ENCODE data around the gene HADH.
"Not testable (repeated sequence)": the region's sequence is repeated elsewhere in the genome, so short reads cannot be mapped to it uniquely, and the experiment has no call there.

Gene HADH

DNA sequence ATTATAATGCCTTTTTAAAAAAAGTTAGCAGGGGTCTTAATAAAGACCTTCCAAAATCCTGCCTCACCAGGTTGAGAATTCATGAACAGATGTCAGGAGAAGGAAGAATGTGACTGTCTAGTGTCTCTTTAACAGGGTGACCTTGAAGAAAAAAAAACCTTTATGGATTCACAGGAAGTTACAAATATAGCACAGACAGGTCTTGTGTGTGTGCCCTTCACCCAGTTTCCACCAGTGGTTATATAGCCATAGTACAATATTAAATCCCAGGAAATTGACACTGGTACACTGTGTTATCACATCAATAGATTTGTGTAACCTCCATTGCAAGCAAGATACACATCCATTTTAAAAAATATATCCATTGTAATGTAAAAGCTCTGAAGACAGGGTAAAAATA is 43.7 kb downstream of the HADH start:
- no peak for DNase-seq

GRCh38 chr4:108034565-108034964 is 44.9 kb downstream of the HADH start:
- DNase-seq = no peak

GRCh38 chr4:108035691-108036090 is 46.0 kb downstream of the HADH start:
- no peak for DNase-seq

GRCh38 chr4:108036213-108036612 is 46.5 kb downstream of the HADH start:
- DNase-seq = no peak

DNA sequence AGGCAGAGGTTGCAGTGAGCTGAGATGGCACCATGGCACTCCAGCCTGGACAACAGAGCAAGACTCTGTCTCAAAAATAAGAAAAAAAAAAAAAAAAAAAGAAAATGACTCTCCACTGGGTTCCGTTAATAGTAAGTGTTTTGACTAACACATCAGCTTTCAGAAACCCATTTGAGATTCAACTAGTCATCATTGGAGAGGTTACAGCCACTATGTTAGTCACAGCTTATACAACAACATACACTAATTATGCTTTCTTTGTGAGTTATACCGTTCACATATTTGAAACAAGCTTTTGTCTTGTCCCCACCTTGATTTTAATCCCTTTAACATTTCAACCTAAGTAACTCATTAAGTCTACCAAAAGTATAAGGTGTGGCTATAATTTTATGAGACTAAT is 48.2 kb downstream of the HADH start:
- DNase-seq = no peak

DNA sequence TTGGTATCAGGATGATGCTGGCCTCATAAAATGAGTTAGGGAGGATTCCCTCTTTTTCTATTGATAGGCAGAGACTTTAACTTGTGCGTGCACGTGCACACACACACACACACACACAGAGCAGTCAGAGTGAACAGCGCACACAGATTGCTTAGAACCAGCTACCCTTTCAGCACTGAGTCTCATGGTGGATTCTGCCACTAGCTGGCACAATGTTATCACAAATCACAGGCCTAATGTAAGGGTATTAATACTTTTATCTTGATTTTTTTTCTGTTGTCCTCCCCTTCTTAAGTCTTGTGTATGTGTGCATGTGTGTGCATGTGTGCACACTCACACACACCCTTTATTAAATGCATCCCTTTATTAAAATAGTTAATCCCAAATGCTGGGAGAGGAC is 53.2 kb downstream of the HADH start:
- DNase-seq = no peak

DNA sequence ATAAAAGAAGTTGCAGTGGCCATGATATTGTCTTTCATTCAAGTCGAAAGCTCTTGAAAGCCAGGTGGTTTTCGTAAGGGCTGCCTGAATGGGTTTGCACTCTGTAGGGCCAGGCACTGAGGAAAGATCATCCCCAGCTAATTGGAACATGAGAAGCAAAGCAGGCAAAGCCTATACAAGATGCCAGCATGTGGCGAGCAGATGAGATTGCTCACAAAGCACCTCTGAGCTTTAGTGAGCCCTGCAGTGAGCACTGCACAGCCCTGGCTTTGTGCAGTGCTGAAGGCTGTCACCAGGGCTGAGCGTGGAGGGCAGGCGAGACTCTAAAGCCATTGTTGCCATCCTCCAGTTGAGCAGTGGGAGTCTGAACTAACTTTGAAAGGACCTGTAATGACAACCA is 53.8 kb downstream of the HADH start:
- peak; percentile 60 for DNase-seq

- DNase-seq = no peak
Observed at GRCh38 chr4:108044951-108045686, 55.4 kb downstream of the HADH start.

- DNase-seq = no peak
Observed at GRCh38 chr4:108045687-108046024, 56.0 kb downstream of the HADH start.

GRCh38 chr4:108047199-108047598 is 57.5 kb downstream of the HADH start:
- DNase-seq = no peak

DNA sequence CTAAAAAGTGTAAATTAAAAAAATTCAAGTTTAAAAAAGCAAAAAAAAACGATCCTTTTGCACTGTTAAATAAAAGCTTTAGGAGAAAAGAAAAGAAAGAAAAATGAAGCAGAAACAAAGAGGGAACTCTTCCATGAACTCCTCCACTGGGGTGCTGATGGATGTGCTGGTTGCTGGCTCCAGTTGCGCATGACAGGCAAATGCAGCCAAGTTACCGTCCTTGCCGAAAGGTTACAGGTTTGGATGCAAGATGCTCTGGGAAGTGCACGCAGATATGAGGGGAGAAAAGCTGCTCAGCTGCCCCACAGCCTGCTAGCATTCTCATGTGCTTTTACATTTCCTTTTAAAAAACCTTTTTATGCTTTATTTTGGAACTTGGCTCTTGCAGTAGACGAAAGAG is 58.5 kb downstream of the HADH start:
- DNase-seq = no peak

DNA sequence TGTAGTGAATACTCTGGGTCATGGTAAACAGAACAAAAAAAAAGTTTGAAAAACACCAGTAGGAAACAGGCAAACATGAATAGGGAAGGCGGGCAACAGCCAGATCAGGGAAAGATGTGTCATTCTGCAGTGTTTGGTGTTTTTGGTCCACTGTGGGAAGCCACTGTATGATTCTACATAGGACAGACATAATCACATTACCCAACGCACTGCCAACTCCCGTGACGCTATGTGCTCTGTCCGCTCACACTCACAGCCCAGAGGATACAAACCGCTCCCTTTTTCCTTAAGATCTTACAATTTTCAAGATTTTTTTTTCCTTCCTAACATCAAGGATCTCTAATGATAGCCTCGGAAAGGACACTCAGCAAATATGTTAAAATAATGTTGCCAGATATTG is 59.3 kb downstream of the HADH start:
- DNase-seq = no peak

- DNase-seq = no peak
Observed at GRCh38 chr4:108049406-108049805, 59.7 kb downstream of the HADH start.

GRCh38 chr4:108050166-108051111 is 60.8 kb downstream of the HADH start:
- not testable (repeated sequence) for DNase-seq

- DNase-seq = peak; percentile 89
Observed at GRCh38 chr4:108051343-108051742, 61.7 kb downstream of the HADH start.

- no peak for DNase-seq
Observed at GRCh38 chr4:108052558-108053120, 63.0 kb downstream of the HADH start.

DNA sequence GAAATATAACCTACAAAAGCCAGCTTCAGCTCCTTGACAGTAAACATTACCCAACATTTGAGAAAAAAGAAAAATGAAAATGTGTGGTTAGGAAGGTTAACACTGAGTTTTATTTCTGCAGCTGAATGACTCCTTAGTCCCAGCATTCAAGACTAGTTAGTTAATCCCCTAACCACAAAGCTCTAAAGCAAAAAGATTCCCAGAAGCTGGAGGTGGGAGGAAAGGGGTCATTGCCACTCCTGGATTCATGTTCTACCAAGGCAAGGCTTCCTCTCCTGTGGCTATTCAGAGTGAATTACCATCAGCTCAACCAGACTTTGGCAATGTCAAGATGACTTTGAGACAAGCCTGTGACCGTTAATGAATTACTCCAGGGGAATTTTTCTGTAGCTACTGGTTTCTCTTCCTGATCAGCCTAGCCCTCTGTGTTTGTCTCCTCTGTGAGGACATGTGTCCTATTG is 63.6 kb downstream of the HADH start:
- no peak for DNase-seq

DNA sequence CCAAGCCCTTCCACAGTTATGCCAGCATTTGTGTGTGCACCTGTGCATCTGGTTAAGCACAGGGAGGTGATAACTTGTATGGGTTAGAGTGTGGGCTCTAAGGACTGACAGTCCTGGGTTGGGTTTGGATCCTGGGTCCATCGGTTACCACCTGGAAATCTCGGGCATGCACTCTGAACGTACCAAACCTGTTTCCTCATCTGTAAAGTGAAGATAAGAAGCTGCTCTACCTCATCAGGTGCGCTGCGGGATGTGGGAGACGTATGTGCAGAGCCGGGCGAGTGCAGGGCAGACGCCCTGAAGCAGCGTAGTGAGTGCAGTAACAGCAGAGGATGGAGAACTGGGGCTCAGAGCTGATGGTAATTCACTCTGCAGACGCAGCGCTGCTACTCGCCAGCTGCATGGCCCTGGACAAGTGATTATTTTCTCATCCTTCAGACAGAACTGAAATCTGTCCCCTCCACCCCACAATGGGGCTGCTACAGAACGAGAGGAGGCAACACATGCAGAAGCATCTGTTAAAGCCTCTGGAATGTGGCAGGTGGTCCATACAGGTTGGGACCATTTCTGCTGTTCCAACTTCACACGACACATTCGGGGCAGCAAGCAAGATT is 64.4 kb downstream of the HADH start:
- DNase-seq = no peak

DNA sequence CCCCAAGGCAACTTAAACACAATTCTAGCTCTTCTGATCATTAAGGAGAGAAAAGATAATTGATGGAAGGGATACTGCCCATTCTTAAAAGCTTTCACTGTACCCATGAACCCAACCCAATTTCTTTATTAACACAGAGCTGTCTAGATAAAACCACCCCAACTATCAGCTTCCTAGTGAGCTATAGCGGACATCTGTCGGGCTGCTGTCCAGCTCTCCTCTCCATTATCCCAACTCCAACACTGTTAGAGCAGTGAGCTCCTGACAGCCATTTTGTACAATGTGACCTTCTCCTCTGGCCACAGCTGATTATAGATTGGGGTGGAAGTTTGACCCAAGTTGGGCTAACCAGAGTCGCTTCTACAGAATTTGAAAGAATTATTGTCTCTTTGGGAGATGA is 66.1 kb downstream of the HADH start:
- no peak for DNase-seq

DNA sequence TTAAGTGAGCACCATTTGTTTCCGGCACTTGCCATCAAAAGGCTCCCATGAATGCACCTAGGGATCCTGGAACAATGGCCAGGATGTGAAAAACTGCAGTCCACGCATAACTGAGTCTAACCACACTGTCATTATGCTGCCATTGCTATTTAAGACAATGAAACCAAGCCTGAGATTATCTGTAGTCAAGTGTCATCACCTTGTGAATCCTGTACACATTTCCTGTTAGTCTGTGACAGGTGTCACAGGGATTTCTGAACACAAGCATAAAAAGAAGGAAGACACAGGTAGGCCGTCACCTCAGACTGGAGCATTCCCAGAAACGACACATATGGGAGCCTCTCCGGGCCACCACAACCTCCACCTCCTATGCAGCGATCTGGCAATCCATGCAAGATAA is 66.7 kb downstream of the HADH start:
- no peak for DNase-seq

- DNase-seq = peak; percentile 97
Observed at GRCh38 chr4:108058685-108059440, 69.2 kb downstream of the HADH start.

DNA sequence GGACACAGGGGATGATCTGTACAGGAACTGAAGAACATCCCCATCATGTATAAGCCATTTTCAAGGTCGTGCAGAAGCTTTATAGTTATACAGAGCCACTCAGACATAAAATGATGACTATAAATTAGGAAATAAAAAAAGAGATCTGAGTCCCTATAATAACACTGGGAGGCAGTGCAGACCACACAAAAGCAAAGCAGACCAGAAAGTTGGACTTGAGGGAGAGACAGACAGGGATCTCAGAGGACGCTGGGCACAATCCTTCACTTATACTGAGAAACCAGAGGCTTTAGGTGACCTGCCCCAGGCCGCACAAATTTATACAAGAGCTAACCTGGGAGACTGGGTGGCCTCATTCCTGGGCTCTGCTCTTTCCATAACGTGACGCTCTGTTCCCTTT is 70.5 kb downstream of the HADH start:
- DNase-seq = peak; percentile 76
